Measurements from ENCODE around the gene INHBC. TPM values are rescaled to one million over a fixed set of nuclear protein-coding genes. Genes with fewer than 3 reads are reported as not detected.

The INHBC gene
- total RNA-seq, 1 experiment from 2014 or later = not detected

- no peak for DNase-seq (ENCODE audit: low spot score)
- in situ Hi-C loops (cut with HindIII; ENCODE audit: low sequenced_read_pairs) = no loop called here
Measured at GRCh38 chr12:57462912-57463253, 28.3 kb downstream of the INHBC start.

DNA sequence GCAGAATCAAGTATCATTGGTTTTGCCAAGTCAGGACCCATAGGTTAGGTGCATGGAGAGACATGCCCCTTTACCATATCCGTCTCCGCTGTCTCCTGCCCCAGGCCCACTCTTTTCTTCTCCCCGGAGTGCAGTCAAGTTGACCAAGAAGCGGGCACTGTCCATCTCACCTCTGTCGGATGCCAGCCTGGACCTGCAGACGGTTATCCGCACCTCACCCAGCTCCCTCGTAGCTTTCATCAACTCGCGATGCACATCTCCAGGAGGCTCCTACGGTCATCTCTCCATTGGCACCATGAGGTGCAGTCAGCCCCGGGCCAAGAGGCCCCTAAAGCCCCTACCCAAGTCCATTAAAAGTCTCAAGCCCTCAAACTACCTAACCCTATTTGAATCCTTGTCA, 30.0 kb downstream of the INHBC start:
- no peak for DNase-seq (ENCODE audit: low spot score)
- in situ Hi-C loops (cut with HindIII; ENCODE audit: low sequenced_read_pairs) = no loop called here

- in situ Hi-C loops (cut with HindIII; ENCODE audit: low sequenced_read_pairs) = no loop called here
- DNase-seq (ENCODE audit: low spot score) = no peak
Measured at GRCh38 chr12:57465030-57465746, 30.6 kb downstream of the INHBC start.

GRCh38 chr12:57465747-57466505, 31.3 kb downstream of the INHBC start:
- DNase-seq (ENCODE audit: low spot score) = no peak
- in situ Hi-C loops (cut with HindIII; ENCODE audit: low sequenced_read_pairs) = no loop called here

DNA sequence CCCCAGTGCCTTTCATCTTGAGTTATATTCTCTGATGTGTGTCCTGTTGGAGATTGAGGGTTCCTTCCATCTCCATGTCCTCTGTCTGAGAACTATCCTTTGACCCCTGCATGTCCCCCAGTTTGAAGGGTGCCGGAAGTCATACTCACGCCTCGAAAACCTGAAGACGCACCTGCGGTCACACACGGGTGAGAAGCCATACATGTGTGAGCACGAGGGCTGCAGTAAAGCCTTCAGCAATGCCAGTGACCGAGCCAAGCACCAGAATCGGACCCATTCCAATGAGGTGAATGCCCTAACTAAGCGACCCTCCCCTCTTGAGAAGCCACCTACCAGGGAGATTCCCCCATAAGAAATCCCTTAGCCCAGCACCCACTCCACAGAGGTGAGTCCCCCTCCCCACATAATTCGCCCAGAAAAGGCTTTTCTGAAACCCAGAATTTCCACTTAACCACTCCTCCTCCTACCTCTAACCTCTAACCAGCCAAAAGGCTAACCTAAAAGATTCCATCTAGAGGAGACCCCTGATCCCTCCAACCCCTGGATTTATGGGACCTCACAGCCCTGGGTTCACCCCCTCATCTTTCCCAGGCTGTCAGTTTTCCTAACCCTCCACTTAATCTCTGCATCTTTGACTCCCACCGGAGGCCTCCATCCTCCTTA, 32.8 kb downstream of the INHBC start:
- no peak for DNase-seq (ENCODE audit: low spot score)
- in situ Hi-C loops (cut with HindIII; ENCODE audit: low sequenced_read_pairs) = no loop called here

DNA sequence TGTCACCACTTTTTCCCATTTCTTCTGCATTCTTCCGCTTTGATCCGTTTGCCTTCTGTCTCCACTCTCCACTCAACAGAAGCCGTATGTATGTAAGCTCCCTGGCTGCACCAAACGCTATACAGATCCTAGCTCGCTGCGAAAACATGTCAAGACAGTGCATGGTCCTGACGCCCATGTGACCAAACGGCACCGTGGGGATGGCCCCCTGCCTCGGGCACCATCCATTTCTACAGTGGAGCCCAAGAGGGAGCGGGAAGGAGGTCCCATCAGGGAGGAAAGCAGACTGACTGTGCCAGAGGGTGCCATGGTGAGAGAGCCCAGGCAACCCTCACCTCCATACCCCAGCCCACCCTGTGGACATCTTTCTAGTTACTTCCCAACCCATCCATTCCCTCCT, 33.3 kb downstream of the INHBC start:
- DNase-seq (ENCODE audit: low spot score) = no peak
- in situ Hi-C loops (cut with HindIII; ENCODE audit: low sequenced_read_pairs) = no loop called here

GRCh38 chr12:57469296-57470164, 34.9 kb downstream of the INHBC start:
- in situ Hi-C loops (cut with HindIII; ENCODE audit: low sequenced_read_pairs) = no loop called here
- no peak for DNase-seq (ENCODE audit: low spot score)

DNA sequence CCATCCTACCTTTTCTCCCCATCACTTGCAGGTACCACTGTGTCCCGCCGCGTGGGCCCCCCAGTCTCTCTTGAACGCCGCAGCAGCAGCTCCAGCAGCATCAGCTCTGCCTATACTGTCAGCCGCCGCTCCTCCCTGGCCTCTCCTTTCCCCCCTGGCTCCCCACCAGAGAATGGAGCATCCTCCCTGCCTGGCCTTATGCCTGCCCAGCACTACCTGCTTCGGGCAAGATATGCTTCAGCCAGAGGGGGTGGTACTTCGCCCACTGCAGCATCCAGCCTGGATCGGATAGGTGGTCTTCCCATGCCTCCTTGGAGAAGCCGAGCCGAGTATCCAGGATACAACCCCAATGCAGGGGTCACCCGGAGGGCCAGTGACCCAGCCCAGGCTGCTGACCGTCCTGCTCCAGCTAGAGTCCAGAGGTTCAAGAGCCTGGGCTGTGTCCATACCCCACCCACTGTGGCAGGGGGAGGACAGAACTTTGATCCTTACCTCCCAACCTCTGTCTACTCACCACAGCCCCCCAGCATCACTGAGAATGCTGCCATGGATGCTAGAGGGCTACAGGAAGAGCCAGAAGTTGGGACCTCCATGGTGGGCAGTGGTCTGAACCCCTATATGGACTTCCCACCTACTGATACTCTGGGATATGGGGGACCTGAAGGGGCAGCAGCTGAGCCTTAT, 35.8 kb downstream of the INHBC start:
- DNase-seq (ENCODE audit: low spot score) = no peak
- in situ Hi-C loops (cut with HindIII; ENCODE audit: low sequenced_read_pairs) = no loop called here

GRCh38 chr12:57470970-57471656, 36.5 kb downstream of the INHBC start:
- no peak for DNase-seq (ENCODE audit: low spot score)
- in situ Hi-C loops (cut with HindIII; ENCODE audit: low sequenced_read_pairs) = no loop called here

DNA sequence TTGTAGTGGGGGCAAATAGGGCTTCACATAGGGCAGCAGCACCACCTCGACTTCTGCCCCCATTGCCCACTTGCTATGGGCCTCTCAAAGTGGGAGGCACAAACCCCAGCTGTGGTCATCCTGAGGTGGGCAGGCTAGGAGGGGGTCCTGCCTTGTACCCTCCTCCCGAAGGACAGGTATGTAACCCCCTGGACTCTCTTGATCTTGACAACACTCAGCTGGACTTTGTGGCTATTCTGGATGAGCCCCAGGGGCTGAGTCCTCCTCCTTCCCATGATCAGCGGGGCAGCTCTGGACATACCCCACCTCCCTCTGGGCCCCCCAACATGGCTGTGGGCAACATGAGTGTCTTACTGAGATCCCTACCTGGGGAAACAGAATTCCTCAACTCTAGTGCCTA, 37.1 kb downstream of the INHBC start:
- DNase-seq (ENCODE audit: low spot score) = no peak
- in situ Hi-C loops (cut with HindIII; ENCODE audit: low sequenced_read_pairs) = no loop called here

DNA sequence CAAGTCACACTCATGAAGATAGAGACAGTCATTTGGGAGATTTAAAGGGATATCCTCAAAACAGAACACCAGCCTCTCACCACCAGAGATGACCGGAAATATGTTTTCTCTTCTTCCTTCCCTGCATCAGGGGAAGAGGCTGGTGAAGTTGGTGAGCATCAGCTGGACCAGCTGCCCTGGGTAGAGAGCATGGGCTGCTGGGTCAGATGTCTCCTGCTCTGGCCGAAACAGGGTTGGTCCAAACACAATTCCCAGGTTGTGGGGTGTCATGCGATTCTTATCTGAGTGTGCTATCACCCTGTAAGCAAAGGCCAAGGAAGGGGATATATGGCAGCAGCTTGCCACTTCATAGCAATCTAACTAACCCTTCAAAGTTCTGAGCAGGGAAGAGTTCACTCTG, 37.8 kb downstream of the INHBC start:
- no peak for DNase-seq (ENCODE audit: low spot score)
- in situ Hi-C loops (cut with HindIII; ENCODE audit: low sequenced_read_pairs) = no loop called here

DNA sequence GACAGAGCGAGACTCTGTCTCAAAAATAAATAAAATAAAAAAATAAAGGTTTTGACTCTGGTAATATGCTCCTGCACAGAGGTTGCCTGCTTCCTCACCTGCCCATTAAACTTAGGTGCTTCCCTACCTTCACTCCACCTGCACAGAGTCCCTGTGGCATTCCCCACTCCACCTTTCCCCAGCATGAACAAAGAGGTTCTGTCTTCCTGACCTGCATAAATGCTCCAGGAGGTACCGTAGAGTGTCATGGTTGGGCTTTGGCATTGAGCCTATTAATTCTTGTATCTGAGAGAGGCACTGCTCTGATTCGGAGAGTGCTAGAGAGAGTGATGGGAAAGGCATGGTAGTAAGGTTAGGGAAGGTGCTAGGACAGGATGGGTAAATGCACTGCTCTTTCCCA, 38.8 kb downstream of the INHBC start:
- peak; percentile 41 for DNase-seq (ENCODE audit: low spot score)
- in situ Hi-C loops (cut with HindIII; ENCODE audit: low sequenced_read_pairs) = no loop called here

- in situ Hi-C loops (cut with HindIII; ENCODE audit: low sequenced_read_pairs) = no loop called here
- no peak for DNase-seq (ENCODE audit: low spot score)
Measured at GRCh38 chr12:57473886-57474285, 39.3 kb downstream of the INHBC start.

DNA sequence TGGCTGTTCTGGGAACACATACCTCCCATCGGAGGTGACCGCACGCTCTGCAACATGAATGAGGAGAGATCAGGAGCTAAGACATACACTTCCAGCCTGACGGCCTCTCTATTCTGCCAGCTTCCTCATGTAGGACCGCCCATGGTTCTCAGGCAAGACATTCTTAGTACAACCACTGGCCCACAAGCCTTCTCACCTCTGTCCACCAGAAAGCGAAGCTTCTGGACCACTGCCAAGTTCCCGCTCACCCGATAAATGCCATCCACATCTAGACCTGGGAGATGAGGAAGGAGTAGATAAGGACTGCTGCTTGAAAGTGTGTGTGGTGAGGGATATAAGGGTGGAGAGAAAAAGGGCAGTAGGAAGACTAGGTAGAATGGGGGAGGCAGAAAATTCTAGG, 39.8 kb downstream of the INHBC start:
- DNase-seq (ENCODE audit: low spot score) = no peak
- in situ Hi-C loops (cut with HindIII; ENCODE audit: low sequenced_read_pairs) = no loop called here

DNA sequence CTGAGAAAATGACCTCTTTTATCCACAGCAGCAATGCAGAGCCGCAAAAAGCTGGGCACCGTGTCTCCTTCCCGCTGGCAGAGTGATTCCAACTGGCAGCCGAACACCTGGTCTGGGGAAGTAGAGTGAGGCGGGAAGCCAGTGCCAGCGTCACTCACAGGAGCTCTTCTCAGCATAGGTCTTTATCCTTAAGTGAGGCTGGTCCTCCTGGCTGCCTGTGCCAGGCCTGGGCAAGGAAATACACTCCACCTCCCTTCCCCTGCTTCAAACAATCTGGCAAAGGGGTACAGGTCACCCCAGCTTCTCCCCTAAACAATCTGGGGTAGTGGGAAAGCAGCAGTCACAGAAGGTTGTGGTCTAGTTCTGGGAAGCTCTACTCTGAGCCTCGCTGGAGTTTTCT, 40.3 kb downstream of the INHBC start:
- peak; percentile 85 for DNase-seq (ENCODE audit: low spot score)
- in situ Hi-C loops (cut with HindIII; ENCODE audit: low sequenced_read_pairs) = no loop called here

GRCh38 chr12:57475271-57476161, 40.9 kb downstream of the INHBC start:
- peak; percentile 49 for DNase-seq (ENCODE audit: low spot score)
- in situ Hi-C loops (cut with HindIII; ENCODE audit: low sequenced_read_pairs) = no loop called here

DNA sequence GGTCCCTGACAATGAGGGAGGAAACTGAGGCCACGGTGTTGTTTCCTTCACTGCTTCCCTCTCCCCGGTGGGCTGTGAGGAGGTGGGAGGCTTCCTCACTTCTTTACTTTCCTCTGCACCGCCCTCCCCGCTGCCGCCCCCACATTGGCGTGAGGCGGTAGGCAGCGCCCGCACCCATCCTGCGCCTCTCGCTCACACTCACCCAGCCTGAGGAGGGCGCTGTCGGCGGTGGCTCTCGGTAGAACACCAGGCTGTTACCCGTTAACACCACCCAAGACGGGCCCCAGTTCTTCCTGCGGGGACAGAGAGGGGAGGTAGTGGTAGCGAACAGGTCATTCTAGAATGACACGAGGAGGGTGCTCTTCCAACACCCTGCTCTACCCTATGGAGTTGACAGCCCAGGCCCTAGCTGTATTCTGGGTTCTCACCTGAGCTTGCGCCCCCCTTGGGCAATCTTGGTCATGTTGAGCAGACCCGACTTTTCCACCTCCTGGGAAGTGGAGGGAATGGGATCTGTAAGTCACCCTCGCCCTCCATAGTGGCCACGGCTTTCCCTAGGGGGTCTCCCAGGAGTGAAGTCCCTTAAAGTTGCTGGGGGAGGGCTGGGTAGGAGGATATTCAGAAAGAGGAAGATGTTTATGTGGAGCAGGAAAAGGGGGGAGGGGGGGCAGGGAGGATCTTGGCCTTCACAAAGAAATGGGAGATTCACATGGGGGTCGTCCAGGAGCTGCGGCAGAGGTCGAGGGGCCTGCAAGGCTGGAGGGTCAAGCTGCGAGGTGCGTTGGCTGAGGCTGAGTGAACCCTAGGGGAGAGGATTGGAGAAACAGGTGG, 41.8 kb downstream of the INHBC start:
- no peak for DNase-seq (ENCODE audit: low spot score)
- in situ Hi-C loops (cut with HindIII; ENCODE audit: low sequenced_read_pairs) = no loop called here
